Measurements from ENCODE around the gene DOCK11. TPM values are rescaled to one million over a fixed set of nuclear protein-coding genes. Genes with fewer than 3 reads are reported as not detected.
A peak's percentile ranks its signal among the peaks of the same experiment; 100 is the strongest.

Gene DOCK11
- polyA plus RNA-seq, 3 donors: 20.8 to 39.7 (median 34.8) TPM

- DNase-seq: no peak
- Histone ChIP-seq H3K79me2 (ENCODE audit: insufficient read depth, low read length) (no peaks in the 10 kb centered on the region), H3K9ac (ENCODE audit: insufficient read depth, low read length, poor library complexity, severe bottlenecking) (no peak overlapping the region), H3K27me3 (ENCODE audit: control insufficient read depth in 2 of 2, insufficient read depth in 2 of 2, low read length in 2 of 2) (no peaks in the 10 kb centered on the region), H3K4me3 (replicated peaks in 1 of 3; ENCODE audit: low read depth in 2 of 3, low read length in 3 of 3) (no peak overlapping the region), H3K27ac (ENCODE audit: low read depth in 1 of 2, low read length in 2 of 2) (peak overlapping the region in 1 of 2 donors; percentile 41), H3K4me2 (replicated peaks; ENCODE audit: extremely low read depth, low read length, poor library complexity, severe bottlenecking) (no peak overlapping the region), H4K20me1 (ENCODE audit: insufficient read depth, low read length) (peaks cover 50% of the 10 kb centered on the region), H2AFZ (ENCODE audit: insufficient read depth, low read depth, low read length, poor library complexity, severe bottlenecking) (no peak overlapping the region), H3K4me1 (ENCODE audit: control insufficient read depth in 1 of 2, insufficient read depth in 2 of 2, low read length in 2 of 2) (peaks cover 4 to 9% of the 10 kb centered on the region in 2 donors), H3K9me3 (replicated peaks in 1 of 2; ENCODE audit: control insufficient read depth in 1 of 2, insufficient read depth in 1 of 2, low read length in 2 of 2) (no peaks in the 10 kb centered on the region), H3K36me3 (replicated peaks in 1 of 2; ENCODE audit: control insufficient read depth in 1 of 2, insufficient read depth in 2 of 2, low read length in 2 of 2) (peaks cover 33 to 72% of the 10 kb centered on the region in 2 donors)
- intact Hi-C loops (cut with micrococcal nuclease): no loop called here
- Mint-ChIP-seq H3K27me3 (ENCODE audit: low read depth in 3 of 3) (peaks cover 0 to 3% (median 2%) of the 10 kb centered on the region in 3 donors), H3K4me3 (no peak overlapping the region), H3K36me3 (peaks cover 32 to 45% of the 10 kb centered on the region in 2 donors), H3K4me1 (peaks cover 17% of the 10 kb centered on the region), H3K9me3 (peaks cover 0 to 3% (median 0%) of the 10 kb centered on the region in 7 donors), H3K27ac (peak overlapping the region in 5 of 7 donors; percentile 15 to 82 (median 50))
- WGBS (ENCODE audit: insufficient coverage): 40% methylated on average over 1 of the region's 4 CpGs
- no peak for TF ChIP-seq CTCF (IDR thresholded peaks at IDR 0.05)
These were observed 67.1 kb downstream of the DOCK11 start for GRCh38 chrX:118562582-118563164.

DNA sequence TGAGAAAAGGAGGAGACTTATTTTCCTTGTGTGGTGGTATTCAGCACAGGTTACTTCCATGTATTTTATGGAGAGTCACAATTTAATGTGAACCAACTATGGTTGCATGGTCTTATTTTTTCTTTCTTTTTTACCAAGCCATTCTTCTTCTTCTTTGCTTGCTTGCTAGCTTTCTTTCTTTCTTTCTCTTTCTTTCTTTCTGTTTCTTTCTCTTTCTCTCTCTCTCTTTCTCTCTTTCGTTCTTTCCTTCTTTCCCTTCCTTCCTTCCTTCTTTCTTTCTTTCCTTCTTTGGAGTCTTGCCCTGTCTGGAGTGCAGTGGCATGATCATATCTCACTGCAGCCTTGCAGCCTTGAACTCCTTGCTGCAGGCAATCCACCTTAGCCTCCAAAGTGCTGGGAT lies 68.9 kb downstream of the DOCK11 start:
- H3K4me3 ChIP-seq (replicated peaks in 1 of 3; ENCODE audit: low read depth in 2 of 3, low read length in 3 of 3): no peak overlapping the region
- H3K4me1 Mint-ChIP-seq: peaks cover 9% of the 10 kb centered on the region
- H3K9ac ChIP-seq (ENCODE audit: insufficient read depth, low read length, poor library complexity, severe bottlenecking): no peak overlapping the region
- H3K27me3 Mint-ChIP-seq (ENCODE audit: low read depth in 3 of 3): peaks cover 0 to 3% (median 2%) of the 10 kb centered on the region in 3 donors
- peaks cover 34 to 86% of the 10 kb centered on the region in 2 donors for H3K36me3 ChIP-seq (replicated peaks in 1 of 2; ENCODE audit: control insufficient read depth in 1 of 2, insufficient read depth in 2 of 2, low read length in 2 of 2)
- intact Hi-C loops (cut with micrococcal nuclease): no loop called here
- no peaks in the 10 kb centered on the region for H3K9me3 Mint-ChIP-seq
- H3K27ac Mint-ChIP-seq: peak overlapping the region in 2 of 7 donors; percentile 11 to 40
- peaks cover 34% of the 10 kb centered on the region for H4K20me1 ChIP-seq (ENCODE audit: insufficient read depth, low read length)
- H3K79me2 ChIP-seq (ENCODE audit: insufficient read depth, low read length): no peaks in the 10 kb centered on the region
- no peak for TF ChIP-seq CTCF (IDR thresholded peaks at IDR 0.05)
- DNase-seq: no peak
- H3K36me3 Mint-ChIP-seq: peaks cover 43 to 60% of the 10 kb centered on the region in 2 donors
- no peaks in the 10 kb centered on the region for H3K9me3 ChIP-seq (replicated peaks in 1 of 2; ENCODE audit: control insufficient read depth in 1 of 2, insufficient read depth in 1 of 2, low read length in 2 of 2)
- no CpG with 5 or more reads among the region's 1 CpG for WGBS (ENCODE audit: insufficient coverage)
- H3K4me2 ChIP-seq (replicated peaks; ENCODE audit: extremely low read depth, low read length, poor library complexity, severe bottlenecking): no peak overlapping the region
- H3K27ac ChIP-seq (ENCODE audit: low read depth in 1 of 2, low read length in 2 of 2): no peak overlapping the region
- H2AFZ ChIP-seq (ENCODE audit: insufficient read depth, low read depth, low read length, poor library complexity, severe bottlenecking): no peak overlapping the region
- no peaks in the 10 kb centered on the region for H3K4me1 ChIP-seq (ENCODE audit: control insufficient read depth in 1 of 2, insufficient read depth in 2 of 2, low read length in 2 of 2)
- no peak overlapping the region for H3K4me3 Mint-ChIP-seq
- no peaks in the 10 kb centered on the region for H3K27me3 ChIP-seq (ENCODE audit: control insufficient read depth in 2 of 2, insufficient read depth in 2 of 2, low read length in 2 of 2)

Data from CD14-positive monocyte (primary cell).